ENCODE data around the gene TSC22D2. TPM values are rescaled to one million over a fixed set of nuclear protein-coding genes. Genes with fewer than 3 reads are reported as not detected.

The TSC22D2 gene
- total and polyA plus RNA-seq, 10 of the 15 experiments (the other 5 are each of a cell fraction or from before 2014, with no cell fraction given): 7.4 to 19.4 (median 10.9) TPM

- TF ChIP-seq TCF3 (IDR thresholded peaks at IDR 0.05; ENCODE audit: borderline replicate concordance, insufficient read depth, low read depth, low read length) (0 out of 2 replicates have a peak, but pooled peaks have one; percentile 3), MLLT1 (IDR thresholded peaks at IDR 0.05) (peak; percentile 57), HDAC6 (IDR thresholded peaks at IDR 0.05; ENCODE audit: unreplicated experiment) (no peak), PML (IDR thresholded peaks at IDR 0.05; ENCODE audit: low read length) (peak; percentile 60; the same call in 1 of the 2 replicates), BCL3 (IDR thresholded peaks at IDR 0.05; ENCODE audit: borderline replicate concordance, insufficient read depth, low read depth, low read length, poor library complexity, severe bottlenecking) (no peak), MAX (IDR thresholded peaks at IDR 0.05; ENCODE audit: low read depth, low read length) (peak; percentile 48; the same call in 1 of the 2 replicates), LARP7 (IDR thresholded peaks at IDR 0.05) (no peak), CHD2 (IDR thresholded peaks at IDR 0.05; ENCODE audit: borderline replicate concordance, low read depth, low read length) (0 out of 2 replicates have a peak, but pooled peaks have one; percentile 37), ZNF24 (IDR thresholded peaks at IDR 0.05) (peak; percentile 40; the same call in 1 of the 2 replicates), ASH2L (IDR thresholded peaks at IDR 0.05; ENCODE audit: borderline replicate concordance, low read depth) (no peak), ZNF592 (IDR thresholded peaks at IDR 0.05) (no peak), TAF1 (IDR thresholded peaks at IDR 0.05; ENCODE audit: borderline replicate concordance, low read depth, low read length) (peak; percentile 20; the same call in 1 of the 2 replicates), NBN (IDR thresholded peaks at IDR 0.05) (peak; percentile 56), CBFB (IDR thresholded peaks at IDR 0.05; ENCODE audit: low read depth) (peak; percentile 31), ETV6 (conservative IDR thresholded peaks at IDR 0.05 in 1 of 2, IDR thresholded peaks at IDR 0.05 in 1 of 2; ENCODE audit: borderline replicate concordance in 1 of 2, low read depth in 1 of 2) (peak in 1 of 2 experiments; percentile 7; a peak in 1 of 4 replicates), SRF (IDR thresholded peaks at IDR 0.05; ENCODE audit: low read depth in 2 of 2, low read length in 2 of 2) (peak; percentile 50 to 93; a peak in 3 of 4 replicates), E4F1 (IDR thresholded peaks at IDR 0.05; ENCODE audit: borderline replicate concordance, partially characterized antibody) (no peak), FOXM1 (IDR thresholded peaks at IDR 0.05; ENCODE audit: low read depth, low read length) (peak; percentile 67)
Measured at GRCh38 chr3:150385296-150386242, 22.5 kb upstream of the TSC22D2 start (continued).

Measured in GM12878 (cell line).